Activated gamma-delta T cell (primary cell): ENCODE data around the gene MICALL1.
"Not testable (repeated sequence)": the region's sequence is repeated elsewhere in the genome, so short reads cannot be mapped to it uniquely, and the experiment has no call there.

ENCODE experiments used
- DNase-seq: peaks from one replicate; lab custom pipeline; 2025; lab: John Stamatoyannopoulos, UW

MICALL1 gene

DNA sequence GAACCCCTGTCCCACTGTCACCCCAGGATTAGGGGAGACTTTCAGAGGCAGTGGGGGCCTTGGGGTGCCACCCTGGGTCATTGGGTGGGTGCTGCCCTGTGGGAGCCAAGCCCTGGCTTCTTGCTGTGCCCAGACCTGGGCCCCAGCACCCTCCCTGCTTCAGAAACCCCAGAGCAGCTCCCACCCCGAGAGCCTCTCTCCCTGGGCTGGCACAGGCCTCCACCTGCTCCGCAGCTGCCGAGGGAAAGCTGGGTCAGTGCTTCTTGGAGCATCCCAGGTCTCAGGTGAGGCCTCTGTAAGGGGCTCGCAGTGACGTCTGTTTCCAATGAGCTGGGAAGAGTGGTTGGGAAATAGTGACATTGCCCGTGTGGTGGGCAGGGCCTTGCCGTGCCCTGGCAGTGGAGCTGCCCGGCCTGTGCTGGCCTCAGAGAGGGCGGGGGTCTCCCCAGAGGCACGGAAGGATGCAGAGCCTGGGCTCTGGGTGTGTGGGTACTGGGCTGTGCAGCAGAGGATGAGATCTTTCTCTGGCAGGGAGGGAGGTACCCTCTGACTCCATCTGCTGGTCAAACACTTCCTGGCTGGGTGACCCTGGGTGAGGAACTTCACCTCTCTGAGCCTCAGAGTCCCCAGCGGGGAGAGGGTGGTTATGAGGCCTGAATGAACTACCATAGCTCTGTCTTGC, 24.3 kb downstream of the MICALL1 start:
- no peak for DNase-seq

DNA sequence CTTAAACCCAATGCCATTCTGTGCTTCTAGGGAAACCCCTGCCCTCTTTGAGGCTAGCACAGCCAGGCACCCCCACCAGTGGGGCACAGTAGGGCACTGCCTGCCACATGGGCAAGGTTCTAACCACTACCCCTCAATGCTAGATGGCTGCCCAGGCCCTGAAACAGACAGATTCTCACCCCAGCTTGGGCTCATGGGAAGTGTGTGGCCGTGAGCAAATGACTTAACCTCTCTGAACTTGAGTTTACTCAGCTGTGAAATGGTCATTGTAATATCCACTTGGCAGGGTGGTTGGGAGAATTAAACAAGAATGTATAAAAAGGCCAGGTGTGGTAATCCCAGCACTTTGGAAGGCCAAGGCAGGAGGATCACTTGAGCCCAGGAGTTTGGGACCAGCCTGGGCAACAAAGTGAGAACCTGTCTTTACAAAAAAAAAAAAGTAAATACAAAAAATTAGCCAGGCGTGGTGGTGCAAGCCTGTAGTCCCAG, 24.9 kb downstream of the MICALL1 start:
- no peak for DNase-seq

DNA sequence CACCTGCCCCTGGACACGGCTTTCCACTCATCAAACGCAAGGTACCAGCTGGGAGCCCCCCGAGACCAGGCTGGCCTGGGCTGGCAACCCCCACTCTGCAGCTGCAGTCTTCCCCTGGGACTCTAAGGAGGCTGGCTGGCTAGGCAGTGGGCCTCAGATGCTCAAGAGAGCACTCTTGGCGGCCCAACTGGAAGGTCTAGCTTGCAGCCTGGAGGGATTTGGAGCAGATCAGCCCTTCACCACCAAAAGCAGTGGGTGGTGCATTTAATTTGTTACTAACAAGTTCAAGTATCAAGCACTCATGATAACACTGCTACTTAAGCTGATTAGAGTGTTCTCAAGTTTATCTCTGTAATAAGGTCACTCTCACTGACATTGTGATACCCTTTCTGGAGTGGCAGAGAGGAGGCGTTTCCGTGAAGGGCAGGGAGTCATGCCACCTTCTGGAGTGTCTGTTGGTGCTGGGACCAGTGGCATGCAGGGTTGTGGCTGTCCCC, 25.8 kb downstream of the MICALL1 start:
- DNase-seq: no peak

DNA sequence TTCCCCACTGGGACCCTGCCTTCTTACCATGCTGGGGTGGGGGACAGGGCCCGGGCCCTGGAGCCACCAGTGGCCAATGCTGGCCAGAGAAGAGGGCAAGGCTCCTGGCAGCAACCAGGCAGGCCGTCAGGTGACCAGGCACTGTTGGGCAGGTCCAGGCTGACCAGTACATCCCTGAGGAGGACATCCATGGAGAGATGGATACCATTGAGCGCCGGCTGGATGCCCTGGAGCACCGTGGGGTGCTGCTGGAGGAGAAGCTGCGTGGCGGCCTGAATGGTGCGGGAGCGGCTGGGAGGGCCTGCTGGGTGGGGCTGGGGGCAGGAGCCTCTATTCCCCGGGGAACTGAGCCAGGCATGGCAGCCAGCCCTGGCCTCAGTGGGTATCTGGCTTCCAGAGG, 26.3 kb downstream of the MICALL1 start:
- DNase-seq: no peak

DNA sequence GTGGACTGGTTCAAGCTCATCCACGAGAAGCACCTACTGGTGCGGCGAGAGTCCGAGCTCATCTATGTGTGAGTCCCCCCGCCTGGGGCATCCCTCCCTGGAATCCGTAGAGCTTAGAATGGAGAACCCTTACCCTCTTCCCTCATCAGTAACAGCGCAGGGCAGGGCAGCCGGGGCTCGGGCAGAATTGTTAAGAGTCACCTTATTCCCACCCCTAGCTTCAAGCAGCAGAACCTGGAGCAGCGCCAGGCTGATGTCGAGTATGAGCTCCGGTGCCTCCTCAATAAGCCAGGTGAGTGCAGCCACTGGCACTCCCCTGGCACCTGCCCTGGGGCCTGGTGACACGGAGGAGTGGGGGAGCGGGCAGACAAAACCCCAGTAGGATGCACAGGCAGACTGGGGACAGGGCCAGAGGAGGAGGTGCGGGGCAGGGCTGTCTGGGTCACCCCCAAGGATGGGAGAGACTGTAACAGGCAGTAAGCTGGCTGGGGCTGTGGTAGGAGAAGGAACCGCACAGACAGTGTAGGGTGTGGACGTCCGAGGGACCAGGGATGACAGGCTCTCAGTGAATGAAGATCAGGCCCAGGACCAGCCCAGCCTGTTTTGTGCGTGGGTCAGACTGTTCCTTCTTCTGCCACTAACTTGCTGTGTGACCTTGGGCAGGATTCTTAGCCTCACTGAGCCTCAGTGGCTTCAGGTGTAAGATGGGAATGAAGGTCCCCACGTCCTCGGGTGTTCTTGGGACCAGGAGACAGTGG, 26.9 kb downstream of the MICALL1 start:
- DNase-seq: no peak

DNA sequence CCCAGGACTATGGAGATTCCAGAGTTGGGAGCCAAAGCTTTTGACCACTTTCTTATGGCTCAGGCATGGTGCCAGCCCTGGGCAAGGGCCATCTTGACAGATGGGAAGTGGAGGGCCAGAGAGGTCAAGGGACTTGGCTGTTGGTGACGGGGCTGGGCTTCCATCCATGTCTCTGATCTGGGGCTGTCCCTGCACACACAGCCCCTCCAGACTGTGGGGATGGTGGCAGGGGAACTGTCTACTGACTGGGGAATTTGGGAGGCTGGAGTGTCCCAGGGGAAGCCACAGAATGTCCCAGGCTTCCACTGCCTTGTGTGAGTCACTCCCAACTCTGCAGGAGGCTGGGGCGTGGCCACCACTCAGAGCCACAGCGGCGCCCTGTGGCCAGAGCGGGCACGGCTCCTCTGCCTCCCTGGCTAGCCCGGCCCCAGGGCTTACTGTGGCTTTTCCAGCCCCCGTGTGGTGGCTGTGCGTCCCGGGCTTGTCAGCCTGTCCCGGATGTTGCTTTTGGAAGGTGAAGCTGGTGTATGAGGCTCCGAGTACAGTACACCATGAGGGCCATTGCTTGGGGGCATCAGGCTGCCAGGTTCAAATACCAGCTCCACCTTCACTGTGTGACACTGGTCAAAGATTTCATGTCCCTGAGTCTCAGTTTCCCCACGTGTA, 27.7 kb downstream of the MICALL1 start:
- DNase-seq: peak; percentile 55

DNA sequence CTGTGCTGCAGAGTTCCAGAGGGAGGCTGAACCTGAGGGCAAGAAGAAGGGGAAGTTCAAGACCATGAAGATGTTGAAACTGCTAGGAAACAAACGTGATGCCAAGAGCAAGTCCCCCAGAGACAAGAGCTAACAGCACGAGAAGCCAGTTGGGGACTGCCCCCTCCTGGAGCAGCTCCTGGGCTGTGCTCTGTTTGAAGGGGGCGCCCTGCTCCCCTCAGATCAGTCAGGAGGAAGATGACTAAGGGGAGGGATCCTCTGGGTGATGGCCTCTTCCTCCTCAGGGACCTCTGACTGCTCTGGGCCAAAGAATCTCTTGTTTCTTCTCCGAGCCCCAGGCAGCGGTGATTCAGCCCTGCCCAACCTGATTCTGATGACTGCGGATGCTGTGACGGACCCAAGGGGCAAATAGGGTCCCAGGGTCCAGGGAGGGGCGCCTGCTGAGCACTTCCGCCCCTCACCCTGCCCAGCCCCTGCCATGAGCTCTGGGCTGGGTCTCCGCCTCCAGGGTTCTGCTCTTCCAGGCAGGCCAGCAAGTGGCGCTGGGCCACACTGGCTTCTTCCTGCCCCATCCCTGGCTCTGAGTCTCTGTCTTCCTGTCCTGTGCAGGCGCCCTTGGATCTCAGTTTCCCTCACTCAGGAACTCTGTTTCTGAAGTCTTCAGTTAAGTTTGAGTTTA, 34.7 kb downstream of the MICALL1 start:
- no peak for DNase-seq

DNA sequence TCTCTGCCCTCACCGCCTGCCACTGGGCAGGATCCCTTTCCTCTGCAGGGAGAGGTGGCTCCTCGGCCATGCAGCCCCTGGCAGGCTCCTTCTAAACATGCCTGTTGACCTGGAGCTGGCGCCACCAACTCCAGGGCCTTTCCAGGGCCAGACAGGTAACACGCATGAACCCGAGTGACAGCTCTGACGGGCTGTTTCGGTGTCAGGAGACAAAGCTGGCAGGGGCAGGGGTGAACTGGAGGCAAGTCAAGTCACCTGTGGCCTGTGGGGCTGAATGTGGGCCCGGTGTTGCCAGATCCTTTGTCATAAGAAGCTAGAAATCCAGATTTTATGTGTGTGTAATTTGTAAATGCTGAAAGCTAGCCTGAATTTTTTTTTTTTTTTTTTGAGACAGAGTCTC, 36.0 kb downstream of the MICALL1 start:
- DNase-seq: no peak

DNA sequence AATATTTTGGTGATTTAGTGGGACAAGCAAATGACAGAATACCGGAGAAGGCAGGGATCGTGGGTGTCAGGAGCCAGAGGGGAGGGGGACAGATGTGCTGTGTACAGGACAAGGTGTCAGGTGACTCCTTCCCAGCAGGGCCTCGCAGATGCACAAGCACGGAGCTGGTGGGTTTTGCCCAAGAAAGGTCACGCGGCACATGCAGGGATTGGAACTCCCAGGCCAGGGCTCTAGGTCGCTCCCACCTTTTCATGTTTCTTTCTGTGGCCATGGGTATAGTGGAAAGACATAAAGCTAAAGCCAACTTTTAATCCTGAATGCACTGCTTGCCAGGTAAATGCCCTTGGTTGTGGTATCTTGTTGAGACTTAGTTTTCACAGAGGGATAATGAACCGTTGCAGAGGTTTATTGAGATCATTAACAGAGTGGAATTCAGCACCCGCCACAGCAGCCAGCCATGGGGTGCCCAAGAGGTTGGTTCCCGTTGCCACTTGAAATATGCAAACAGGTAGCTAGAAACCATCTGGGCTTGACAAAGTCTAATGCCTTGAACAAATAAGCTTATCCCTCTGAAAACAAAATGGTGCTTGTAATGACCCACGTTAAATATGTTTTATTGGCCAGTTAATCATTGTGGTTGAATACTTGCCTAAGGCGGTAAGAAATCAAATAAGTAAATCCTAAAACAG, 37.2 kb downstream of the MICALL1 start:
- DNase-seq: no peak

DNA sequence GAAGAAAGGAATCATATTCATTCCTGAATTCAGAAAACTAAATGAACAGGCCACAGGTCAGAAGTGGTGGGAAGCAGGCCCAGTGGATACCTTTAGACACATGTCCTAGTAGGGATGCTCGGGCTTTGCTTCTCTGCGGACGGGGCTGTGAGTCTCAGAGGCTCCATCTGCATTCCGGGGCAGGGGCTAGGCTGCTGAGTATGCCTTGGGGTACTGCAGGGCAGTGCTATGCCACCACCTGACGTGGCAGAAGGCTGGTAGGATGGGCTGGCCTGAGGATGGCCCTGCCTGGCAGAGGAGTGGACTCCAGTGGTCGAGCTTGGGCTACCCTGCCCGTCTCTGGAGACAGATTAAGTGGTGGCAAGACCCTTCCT, 37.7 kb downstream of the MICALL1 start:
- no peak for DNase-seq

DNA sequence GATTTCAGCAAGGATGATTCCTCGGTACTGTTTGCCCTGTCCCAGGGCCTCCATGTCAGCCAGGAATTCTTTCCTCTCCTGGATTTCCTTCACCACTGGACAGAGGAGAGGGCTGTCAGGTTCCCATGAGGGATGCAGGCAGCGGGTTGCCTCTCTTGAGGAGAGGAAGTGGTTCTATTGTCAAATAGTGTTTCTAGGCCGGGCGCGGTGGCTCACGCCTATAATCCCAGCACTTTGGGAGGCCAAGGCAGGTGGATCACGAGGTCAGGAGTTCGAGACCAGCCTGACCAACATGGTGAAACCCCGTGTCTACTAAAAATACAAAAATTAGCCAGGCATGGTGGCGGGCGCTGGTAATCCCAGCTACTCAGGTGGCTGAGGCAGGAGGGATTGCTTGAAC, 38.3 kb downstream of the MICALL1 start:
- not testable (repeated sequence) for DNase-seq

DNA sequence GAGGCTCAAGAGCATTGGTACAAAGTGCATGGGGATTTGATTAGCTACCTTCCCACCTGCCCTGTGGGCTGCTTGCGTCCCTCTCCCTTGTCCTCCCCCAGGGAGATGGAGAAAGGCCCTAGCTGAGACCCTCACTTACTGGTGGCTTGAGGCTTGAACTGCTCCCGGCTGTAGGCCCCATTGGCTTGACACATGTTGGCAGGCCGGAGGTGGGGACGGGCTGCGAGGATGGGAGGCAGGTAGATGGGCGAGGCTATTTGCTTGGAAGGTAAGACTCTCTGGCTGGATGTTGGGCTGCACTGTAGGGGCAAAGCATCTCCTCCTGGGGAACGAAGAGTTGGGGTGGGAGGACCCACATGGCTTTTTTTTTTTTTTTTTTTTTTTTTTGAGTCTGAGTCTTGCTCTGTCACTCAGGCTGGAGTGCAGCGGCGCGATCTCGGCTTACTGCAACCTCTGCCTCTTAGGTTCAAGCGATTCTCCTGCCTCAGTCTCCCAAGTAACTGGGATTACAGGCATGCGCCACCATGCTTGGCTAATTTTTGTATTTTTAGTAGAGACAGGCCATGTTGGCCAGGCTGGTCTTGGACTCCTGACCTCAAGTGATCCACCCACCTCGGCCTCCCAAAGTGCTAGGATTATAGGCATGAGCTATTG, 41.2 kb downstream of the MICALL1 start:
- DNase-seq: not testable (repeated sequence)

DNA sequence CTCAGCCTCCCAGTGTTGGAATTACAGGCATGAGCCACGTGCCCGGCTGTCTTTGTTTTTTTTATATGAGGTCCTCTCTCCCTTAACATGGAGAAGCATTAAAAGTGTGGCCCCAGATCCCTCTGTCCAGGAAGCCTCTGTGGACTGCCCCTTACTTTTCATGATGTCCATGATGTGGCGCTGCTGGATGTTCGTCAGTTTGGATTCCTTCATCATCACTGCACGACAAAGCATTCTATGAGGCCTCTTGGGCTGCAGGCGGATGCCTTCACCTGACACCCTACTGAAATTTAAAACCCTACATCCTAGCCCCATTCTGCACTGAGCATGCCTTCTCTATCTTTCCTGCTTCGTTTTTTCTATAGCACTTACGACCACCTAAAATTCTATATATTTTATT, 45.2 kb downstream of the MICALL1 start:
- DNase-seq: no peak

DNA sequence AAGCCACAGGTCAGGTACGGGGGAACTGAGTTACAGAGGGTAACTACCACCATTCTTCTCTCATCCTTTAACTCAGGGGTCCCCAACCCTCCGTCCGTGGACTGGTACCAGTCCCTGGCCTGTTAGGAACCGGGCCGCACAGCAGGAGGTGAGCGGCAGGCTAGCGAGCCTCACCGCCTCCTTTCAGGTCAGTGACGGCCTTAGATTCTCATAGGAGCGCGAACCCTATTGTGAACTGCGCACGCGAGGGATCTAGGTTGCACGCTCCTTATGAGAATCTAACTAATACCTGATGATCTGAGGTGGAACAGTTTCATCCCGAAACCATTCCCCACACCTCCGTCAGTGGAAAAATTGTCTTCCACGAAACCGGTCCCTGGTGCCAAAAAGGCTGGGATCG, 46.5 kb downstream of the MICALL1 start:
- DNase-seq: not testable (repeated sequence)

DNA sequence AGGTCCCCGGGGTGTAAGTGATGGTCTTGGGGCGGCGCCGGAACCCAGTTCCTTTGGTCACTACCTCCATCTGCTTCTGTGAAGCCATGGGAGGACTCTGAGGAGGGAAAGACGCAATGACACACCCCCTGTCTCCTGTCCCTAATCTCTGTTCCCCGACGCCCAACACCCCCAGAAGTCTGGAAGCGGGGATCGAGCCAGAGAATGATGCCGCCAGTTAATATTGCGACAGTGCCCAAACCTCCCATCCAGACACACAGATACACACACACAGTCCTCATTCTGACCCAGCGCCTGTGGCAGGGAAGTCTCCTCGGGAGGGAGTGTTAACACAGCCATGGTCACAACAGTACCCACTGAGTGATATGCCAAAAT, 47.0 kb downstream of the MICALL1 start:
- no peak for DNase-seq

DNA sequence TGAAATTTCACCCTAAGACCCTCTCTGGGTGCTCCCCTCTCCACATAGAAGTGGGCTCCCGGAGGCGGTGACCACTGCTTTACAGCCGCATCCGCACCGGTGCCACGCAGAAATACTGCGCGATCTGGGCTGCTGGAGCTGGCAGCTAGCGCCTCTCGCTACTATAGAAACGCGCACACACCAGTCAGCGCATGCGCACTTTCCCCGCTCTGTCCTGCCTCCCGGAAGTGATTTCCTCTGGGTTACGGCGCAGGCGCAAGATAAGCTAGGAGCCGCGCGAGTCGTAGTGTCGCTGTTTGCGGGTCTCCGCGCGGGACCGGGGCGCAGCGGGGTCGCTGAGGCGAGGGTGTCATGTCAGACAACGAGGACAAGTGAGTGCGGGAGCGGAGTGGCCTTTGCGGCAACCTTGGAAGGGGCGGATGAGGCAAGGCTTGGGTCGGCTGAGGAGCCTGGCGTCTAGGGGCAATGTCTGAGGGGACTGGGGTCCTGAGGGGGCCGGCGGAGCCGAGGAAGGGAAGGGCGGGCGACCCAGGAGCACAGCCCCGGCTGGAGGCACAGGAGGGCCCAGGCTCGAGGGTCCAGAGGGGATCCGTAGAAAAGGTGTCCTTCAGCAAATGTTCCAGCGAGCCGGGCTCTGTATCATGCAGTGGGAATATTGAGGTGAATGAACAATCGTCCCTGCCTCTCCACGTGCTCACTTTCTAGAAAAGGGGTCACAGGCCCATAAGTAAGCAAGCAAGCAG, 47.5 kb downstream of the MICALL1 start, which contains the start of the genes C22orf23 and POLR2F:
Gene C22orf23, minus strand, starts transcription at position 165 of the 743 bp plus-strand sequence. CDS start 452 bp downstream, outside the sequence.
Gene POLR2F, plus strand, starts transcription at position 263 of the 743 bp plus-strand sequence. Its CDS starts 89 bp downstream, at position 352.
- DNase-seq: peak; percentile 68

DNA sequence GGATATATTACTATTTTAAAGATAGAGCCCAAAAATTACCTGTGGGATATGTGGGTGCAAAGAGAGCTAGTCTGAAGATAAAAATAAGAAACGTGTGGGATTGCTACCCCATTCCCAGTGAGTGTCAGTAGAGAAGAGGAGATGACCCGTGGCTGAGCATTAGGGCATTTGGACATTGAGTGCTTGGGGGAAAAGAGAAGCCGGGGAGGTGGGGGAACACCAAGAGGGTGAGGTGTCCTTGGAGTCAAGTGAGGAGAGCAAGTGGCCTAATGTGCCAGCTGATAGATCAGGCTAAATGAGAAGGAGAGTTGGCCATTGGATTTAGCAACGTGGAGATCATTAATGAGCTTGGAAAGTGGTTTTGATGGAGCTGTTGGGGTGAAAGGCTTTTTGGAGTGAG, 48.6 kb downstream of the MICALL1 start:
- no peak for DNase-seq

DNA sequence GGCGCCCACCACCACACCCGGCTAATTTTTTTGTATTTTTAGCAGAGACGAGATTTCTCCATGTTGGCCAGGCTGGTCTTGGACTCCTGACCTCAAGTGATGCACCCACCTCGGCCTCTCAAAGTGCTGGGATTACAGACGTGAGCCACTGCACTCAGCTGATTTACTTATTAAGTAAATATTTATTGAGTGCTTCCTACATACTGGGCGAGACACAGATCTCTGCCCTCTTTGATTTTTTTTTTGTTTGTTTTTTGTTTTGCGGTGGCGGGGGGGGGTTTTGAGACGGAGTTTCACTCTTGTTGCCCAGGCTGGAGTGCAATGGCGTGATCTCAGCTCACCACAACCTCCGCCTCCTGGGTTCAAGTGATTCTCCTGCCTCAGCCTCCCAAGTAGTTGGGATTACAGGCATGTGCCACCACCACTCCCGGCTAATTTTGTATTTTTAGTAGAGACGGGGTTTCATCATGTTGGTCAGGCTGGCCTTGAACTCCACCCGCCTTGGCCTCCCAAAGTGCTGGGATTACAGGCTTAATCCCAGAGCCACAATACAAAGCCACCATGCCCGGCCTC, 49.8 kb downstream of the MICALL1 start:
- DNase-seq: not testable (repeated sequence)

DNA sequence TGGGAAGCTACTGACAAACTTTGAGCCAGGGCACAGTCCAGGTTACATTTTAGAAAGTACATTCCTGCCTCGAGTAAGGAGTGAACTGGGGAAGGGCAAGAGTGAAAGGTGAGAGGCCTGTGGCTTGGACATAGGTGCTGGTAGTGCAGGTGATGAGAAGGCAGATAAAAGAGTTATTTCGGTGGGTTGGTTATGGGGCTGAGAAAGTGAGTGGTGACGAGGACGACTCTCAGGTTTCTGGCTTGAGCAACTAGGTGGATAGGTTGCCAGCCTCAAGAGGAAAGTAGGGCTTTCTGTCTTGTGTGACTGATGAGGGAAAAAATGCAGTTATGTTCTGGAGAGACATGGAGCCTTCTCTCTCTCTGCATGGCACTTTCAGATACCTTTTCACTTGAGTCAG, 51.1 kb downstream of the MICALL1 start:
- DNase-seq: no peak
